ENCODE measurements around the gene DRAP1.

DRAP1 gene

DNA sequence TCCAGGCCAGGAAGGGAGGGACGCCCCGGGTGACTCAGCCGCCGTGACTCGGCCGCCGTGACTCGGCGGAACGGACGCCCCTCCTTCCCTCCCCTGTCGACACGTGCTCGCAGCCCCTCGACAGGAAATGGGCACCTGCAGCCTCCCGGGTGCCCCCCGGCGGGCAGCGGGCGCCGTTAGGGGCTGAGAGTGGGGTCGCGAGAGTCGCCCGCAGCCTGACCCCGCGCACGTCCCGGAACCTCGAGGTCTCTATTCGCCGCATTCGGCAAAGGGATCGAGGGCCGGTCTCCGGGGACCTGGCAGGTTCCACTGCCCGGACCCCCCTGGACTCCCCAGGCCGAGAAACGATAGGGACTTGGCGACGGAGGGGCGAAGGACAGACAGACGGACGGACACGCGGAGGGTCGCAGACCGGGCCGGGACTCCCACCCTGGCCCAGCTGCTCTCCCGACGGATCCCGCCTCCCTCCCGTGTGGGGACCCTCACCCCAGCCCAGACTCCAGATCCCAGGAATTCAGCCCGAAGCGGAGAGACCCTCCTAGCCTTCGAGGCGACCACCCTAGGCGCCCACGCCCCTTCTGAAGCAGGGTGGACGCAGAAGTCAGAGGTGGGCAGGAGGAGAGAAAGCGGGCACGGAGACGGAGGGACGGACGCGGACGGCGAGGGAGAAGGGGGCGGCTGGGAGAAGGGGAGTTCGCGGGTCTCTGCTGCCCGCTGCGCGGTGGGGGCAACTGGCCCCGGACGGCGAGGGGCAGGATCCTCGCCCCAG, 19.7 kb upstream of the DRAP1 start:
- TF ChIP-seq, protein P1, sequence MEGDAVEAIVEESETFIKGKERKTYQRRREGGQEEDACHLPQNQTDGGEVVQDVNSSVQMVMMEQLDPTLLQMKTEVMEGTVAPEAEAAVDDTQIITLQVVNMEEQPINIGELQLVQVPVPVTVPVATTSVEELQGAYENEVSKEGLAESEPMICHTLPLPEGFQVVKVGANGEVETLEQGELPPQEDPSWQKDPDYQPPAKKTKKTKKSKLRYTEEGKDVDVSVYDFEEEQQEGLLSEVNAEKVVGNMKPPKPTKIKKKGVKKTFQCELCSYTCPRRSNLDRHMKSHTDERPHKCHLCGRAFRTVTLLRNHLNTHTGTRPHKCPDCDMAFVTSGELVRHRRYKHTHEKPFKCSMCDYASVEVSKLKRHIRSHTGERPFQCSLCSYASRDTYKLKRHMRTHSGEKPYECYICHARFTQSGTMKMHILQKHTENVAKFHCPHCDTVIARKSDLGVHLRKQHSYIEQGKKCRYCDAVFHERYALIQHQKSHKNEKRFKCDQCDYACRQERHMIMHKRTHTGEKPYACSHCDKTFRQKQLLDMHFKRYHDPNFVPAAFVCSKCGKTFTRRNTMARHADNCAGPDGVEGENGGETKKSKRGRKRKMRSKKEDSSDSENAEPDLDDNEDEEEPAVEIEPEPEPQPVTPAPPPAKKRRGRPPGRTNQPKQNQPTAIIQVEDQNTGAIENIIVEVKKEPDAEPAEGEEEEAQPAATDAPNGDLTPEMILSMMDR (IDR thresholded peaks at IDR 0.05; ENCODE audit: extremely low read depth, insufficient read depth, missing control alignments), result peak; percentile 30
- in situ Hi-C loops (cut with MboI; ENCODE audit: low pct_unique_long_range_greater_than_20kb, low sequenced_read_pairs, unreplicated experiment), result no loop called here
- peak; percentile 73 for DNase-seq (ENCODE audit: low spot score)

DNA sequence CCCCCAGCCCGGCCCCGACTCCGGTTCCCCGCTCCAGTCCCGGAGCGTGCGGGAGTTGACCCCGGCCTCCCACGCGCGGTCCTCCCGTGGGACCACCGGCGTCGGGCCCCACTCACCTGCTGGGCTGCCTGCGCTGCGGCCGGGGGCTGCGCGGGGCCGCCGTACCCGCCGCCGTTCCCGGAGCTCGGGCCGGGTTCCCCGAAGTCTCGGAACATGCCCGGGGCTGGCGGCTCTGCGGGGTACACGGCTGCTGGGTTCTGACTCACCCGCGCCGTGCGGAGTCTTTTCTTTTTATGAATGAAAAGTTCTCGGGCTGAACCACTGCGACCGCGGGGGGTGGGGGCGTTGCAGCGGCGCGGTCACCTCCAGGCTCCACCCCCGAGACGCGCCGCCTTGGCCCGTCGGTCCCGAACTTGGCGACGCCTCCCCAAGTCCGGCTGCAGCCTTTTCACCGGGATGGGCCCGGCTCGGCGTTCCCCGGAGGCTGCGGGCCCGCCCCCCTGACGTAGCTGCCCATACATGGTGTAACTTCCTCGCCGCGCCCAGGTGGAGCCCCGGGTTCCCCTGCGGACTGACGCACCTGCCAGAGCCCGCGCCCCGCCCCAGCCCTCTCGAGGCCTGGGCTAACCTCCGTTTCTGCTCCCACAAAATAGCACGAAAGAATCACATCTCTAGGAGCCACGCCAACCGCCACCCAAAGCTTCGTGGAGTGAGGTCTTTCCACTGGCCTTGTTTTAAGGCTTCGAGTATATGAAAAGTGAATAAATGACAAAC, 18.9 kb upstream of the DRAP1 start, which contains the start of gene FOSL1:
TSS of gene FOSL1 (minus strand) at position 264 of the 774 bp plus-strand sequence. CDS start at position 215, 49 bp downstream.
- TF ChIP-seq, protein P1 (IDR thresholded peaks at IDR 0.05; ENCODE audit: extremely low read depth, insufficient read depth, missing control alignments), result no peak
- DNase-seq (ENCODE audit: low spot score), result peak; percentile 95
- in situ Hi-C loops (cut with MboI; ENCODE audit: low pct_unique_long_range_greater_than_20kb, low sequenced_read_pairs, unreplicated experiment), result no loop called here

DNA sequence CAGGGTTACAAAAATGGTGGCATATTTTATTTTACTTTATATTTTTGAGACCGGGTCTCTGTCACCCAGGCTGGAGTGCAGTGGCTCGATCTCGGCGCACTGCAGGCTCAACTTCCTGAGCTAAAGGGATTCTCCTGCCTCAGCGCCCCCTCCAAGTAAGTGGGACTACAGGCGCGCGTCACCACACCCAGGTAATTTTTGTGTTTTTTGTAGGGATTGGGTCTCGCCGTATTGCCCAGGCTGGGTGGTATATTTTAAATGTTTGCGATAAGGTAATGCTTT, 18.4 kb upstream of the DRAP1 start:
- TF ChIP-seq, protein P1 (IDR thresholded peaks at IDR 0.05; ENCODE audit: extremely low read depth, insufficient read depth, missing control alignments), result no peak
- in situ Hi-C loops (cut with MboI; ENCODE audit: low pct_unique_long_range_greater_than_20kb, low sequenced_read_pairs, unreplicated experiment), result no loop called here
- DNase-seq (ENCODE audit: low spot score), result no peak

DNA sequence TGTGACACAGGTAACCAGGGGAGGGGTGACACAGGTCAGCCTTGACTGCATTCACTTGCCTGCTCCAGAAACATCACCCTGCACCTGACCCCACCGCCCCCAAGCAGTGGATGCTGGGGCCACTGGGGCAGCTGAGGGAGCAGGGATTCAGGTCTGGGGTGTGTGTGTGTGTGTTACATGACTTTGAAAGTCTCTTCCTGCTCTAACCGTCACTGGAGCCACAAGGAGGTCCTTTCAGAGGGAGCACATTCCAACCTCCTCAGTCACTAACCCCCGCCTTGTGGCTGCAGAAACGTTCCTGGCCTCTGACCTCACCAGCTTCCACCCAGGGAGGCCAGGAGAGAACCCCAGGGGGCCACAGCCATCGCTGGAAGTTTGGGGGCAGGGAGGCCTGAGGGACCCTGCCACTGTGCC, 16.2 kb upstream of the DRAP1 start:
- in situ Hi-C loops (cut with MboI; ENCODE audit: low pct_unique_long_range_greater_than_20kb, low sequenced_read_pairs, unreplicated experiment), result no loop called here
- TF ChIP-seq, protein P1 (IDR thresholded peaks at IDR 0.05; ENCODE audit: extremely low read depth, insufficient read depth, missing control alignments), result no peak
- DNase-seq (ENCODE audit: low spot score), result no peak

DNA sequence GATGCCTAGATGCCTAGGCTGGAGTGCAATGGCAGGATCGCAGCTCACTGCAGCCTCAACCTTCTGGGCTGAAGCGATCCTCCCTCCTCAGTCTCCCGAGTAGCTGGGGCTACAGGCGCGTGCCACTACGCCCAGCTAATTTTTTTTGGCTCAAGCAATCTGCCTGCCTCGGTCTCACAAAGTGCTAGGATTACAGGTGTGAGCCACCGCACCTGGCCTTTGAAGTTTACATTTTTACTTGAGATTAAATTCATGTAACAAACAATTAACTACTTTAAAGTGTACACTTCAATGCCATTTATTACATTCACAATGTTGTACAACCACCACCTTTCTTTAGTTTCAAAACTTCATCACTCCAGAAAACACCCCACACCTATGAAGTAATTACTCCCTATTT, 15.5 kb upstream of the DRAP1 start:
- no peak for DNase-seq (ENCODE audit: low spot score)
- in situ Hi-C loops (cut with MboI; ENCODE audit: low pct_unique_long_range_greater_than_20kb, low sequenced_read_pairs, unreplicated experiment), result no loop called here
- TF ChIP-seq, protein P1 (IDR thresholded peaks at IDR 0.05; ENCODE audit: extremely low read depth, insufficient read depth, missing control alignments), result no peak

DNA sequence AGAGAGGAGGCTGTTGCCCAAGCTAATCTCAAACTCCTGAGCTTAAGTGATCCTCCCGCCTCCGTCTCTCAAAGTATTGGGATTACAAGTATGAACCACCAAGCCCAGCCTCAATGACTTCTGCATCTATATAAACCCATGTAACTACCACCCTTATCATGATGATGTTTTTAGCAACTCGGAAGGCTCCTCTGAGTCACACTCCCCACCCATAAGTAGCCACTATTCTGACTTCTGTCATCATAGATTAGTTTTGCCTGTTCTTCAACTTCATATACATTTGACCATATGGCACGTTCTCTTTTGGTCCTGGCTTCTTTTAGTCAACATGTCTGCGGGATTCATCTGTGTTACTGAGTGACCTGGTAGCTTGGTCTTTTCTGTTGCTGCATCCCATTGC, 12.6 kb upstream of the DRAP1 start:
- in situ Hi-C loops (cut with MboI; ENCODE audit: low pct_unique_long_range_greater_than_20kb, low sequenced_read_pairs, unreplicated experiment), result no loop called here
- TF ChIP-seq, protein P1 (IDR thresholded peaks at IDR 0.05; ENCODE audit: extremely low read depth, insufficient read depth, missing control alignments), result no peak

More for the DNA sequence above, 12.6 kb upstream of the DRAP1 start:
- DNase-seq (ENCODE audit: low spot score), result no peak

Data from GM13977 (cell line).